HepG2 (cell line): Measurements from ENCODE around the gene PTPRM. TPM values are rescaled to one million over a fixed set of nuclear protein-coding genes. Genes with fewer than 3 reads are reported as not detected.

ENCODE experiments used
- ATAC-seq: fragments of 200-7000 bp; cut with Tn5 transposase; 3 replicates; pipeline ENCODE4 v1.9.1; 2020; ENCODE audit warnings: mild to moderate bottlenecking, moderate library complexity
- BruUV-seq: library from RNA; stranded (reverse); fragments of 400-500 nt; replicated peaks from 2 replicates; lab custom pipeline; 2021; lab: Mats Ljungman, UMichigan
- CTCF ChIA-PET: fragments of 300-600 bp; formaldehyde crosslinking; extraction: SDS; loops from one replicate; lab custom pipeline; 2021; ENCODE audit warnings: low total read pairs, inconsistent platforms, low intra/inter-chr PET ratio; lab: Yijun Ruan, JAX
- POLR2A ChIA-PET: fragments of 350-600 bp; sonication (Branson Sonifier 250); formaldehyde crosslinking; loops from one replicate; lab custom pipeline; 2020; ENCODE audit warnings: antibody characterized with exemption, inconsistent platforms; lab: Yijun Ruan, JAX
- DNase-seq: peaks from one replicate; pipeline ENCODE4 v3.0.0-alpha.2; 2015; ENCODE audit warnings: low spot score
- FAIRE-seq: peaks from 3 replicates; lab custom pipeline; 2011; peaks lifted over from hg19 to GRCh38; lab: Jason Lieb, UNC
- H2AFZ ChIP-seq: one replicate; pipeline ENCODE4 v1.6.1; 2011; ENCODE audit warnings: low read length, inconsistent platforms
- H3K27ac ChIP-seq: fragments of 300-600 bp; 3 replicates; pipeline ENCODE4 v1.8.0; 2011; ENCODE audit warnings: mixed run types, mild to moderate bottlenecking, mixed read lengths, low read length, inconsistent platforms; ENCODE audit not compliant: insufficient read depth; ENCODE audit errors: extremely low read length
- H3K27me3 ChIP-seq, 2 experiments: fragments of 200-600 bp in 1 of 2; 2 replicates in 1 of 2; 3 replicates in 1 of 2; pipeline versions ENCODE4 v1.6.0 to v1.8.0; 2011; ENCODE audit warnings: low read length in 2 of 2, mild to moderate bottlenecking in 2 of 2, moderate library complexity in 2 of 2, inconsistent platforms in 1 of 2; ENCODE audit not compliant: insufficient read depth in 2 of 2, control insufficient read depth in 1 of 2
- H3K36me3 ChIP-seq, 2 experiments: fragments of 200-600 bp in 1 of 2; replicated peaks in 1 of 2; 2 replicates in 1 of 2; 3 replicates in 1 of 2; pipeline versions ENCODE4 v1.5.1 to v1.8.0; 2011; ENCODE audit warnings: low read length in 2 of 2, inconsistent platforms in 1 of 2; ENCODE audit not compliant: insufficient read depth in 2 of 2, control insufficient read depth in 1 of 2
- H3K4me1 ChIP-seq: 2 replicates; pipeline ENCODE4 v1.5.1; 2012; ENCODE audit warnings: low read length, inconsistent platforms; ENCODE audit not compliant: insufficient read depth
- H3K4me2 ChIP-seq: 2 replicates; pipeline ENCODE4 v1.6.0; 2011; ENCODE audit warnings: low read depth, low read length, inconsistent platforms
- H3K4me3 ChIP-seq, 3 experiments: fragments of 200-600 bp in 1 of 3; sonication (generic), shearing (Covaris generic) in 1 of 3; replicated peaks in 1 of 3; 2 replicates each; pipeline ENCODE4 v1.5.1; 2011 to 2016; ENCODE audit warnings: low read length in 3 of 3, inconsistent platforms in 2 of 3, low read depth in 2 of 3, mild to moderate bottlenecking in 2 of 3, control low read depth in 1 of 3, mixed read lengths in 1 of 3; ENCODE audit not compliant: insufficient read depth in 1 of 3
- H3K79me2 ChIP-seq: one replicate; pipeline ENCODE4 v1.6.1; 2011; ENCODE audit warnings: low read length, inconsistent platforms; ENCODE audit not compliant: insufficient read depth
- H3K9ac ChIP-seq: 2 replicates; pipeline ENCODE4 v1.6.0; 2011; ENCODE audit warnings: mild to moderate bottlenecking, low read depth, low read length, inconsistent platforms; ENCODE audit not compliant: insufficient read depth
- H3K9me3 ChIP-seq: 2 replicates; pipeline ENCODE4 v1.5.1; 2012; ENCODE audit warnings: mild to moderate bottlenecking, low read length
- H4K20me1 ChIP-seq: 2 replicates; pipeline ENCODE4 v1.6.0; 2011; ENCODE audit warnings: inconsistent platforms, mild to moderate bottlenecking, low read length, moderate library complexity; ENCODE audit not compliant: insufficient read depth
- FOSL2 ChIP-seq: sonication (generic); formaldehyde crosslinking; IDR thresholded peaks from 2 replicates; pipeline ENCODE4 v1.4.0; 2020; ENCODE audit warnings: missing genetic modification reagents
- FOXJ3 ChIP-seq: sonication (generic); formaldehyde crosslinking; IDR thresholded peaks from 2 replicates; pipeline ENCODE4 v1.4.0; 2020; ENCODE audit warnings: missing genetic modification reagents, mild to moderate bottlenecking, borderline replicate concordance
- MTF2 ChIP-seq: sonication (generic); formaldehyde crosslinking; IDR thresholded peaks from 2 replicates; pipeline ENCODE4 v1.5.0; 2020; ENCODE audit warnings: missing genetic modification reagents, borderline replicate concordance
- PREB ChIP-seq: sonication (generic); formaldehyde crosslinking; IDR thresholded peaks from 2 replicates; pipeline ENCODE4 v1.4.0; 2020; ENCODE audit warnings: missing genetic modification reagents
- SMC3 ChIP-seq: IDR thresholded peaks from 2 replicates; pipeline ENCODE4 v1.6.1; 2011; ENCODE audit warnings: low read length, improper control_type of control experiment
- ZFP90 ChIP-seq: sonication (generic); formaldehyde crosslinking; IDR thresholded peaks from 2 replicates; pipeline ENCODE4 v1.8.0; 2022; ENCODE audit warnings: missing genetic modification reagents, mild to moderate bottlenecking, inconsistent platforms, borderline replicate concordance
- ZNF136 ChIP-seq: sonication (generic); formaldehyde crosslinking; IDR thresholded peaks from 2 replicates; pipeline ENCODE4 v1.8.1; 2022; ENCODE audit warnings: low read depth, mild to moderate bottlenecking, moderate library complexity, missing genetic modification reagents
- ZNF20 ChIP-seq: sonication (generic); formaldehyde crosslinking; IDR thresholded peaks from 2 replicates; pipeline ENCODE4 v1.4.0; 2020; ENCODE audit warnings: mild to moderate bottlenecking, moderate library complexity, missing genetic modification reagents
- ZNF549 ChIP-seq: sonication (generic); formaldehyde crosslinking; IDR thresholded peaks from 2 replicates; pipeline ENCODE4 v1.5.0; 2020; ENCODE audit warnings: missing genetic modification reagents
- ZXDC ChIP-seq: sonication (generic); formaldehyde crosslinking; IDR thresholded peaks from 2 replicates; pipeline ENCODE4 v1.5.0; 2020; ENCODE audit warnings: mild to moderate bottlenecking, missing genetic modification reagents
- WGBS: methylation state at CpG from one replicate; pipeline ENCODE4 v1.1.6; 2017; ENCODE audit warnings: low lambda C conversion rate; 5-methylcytosine and 5-hydroxymethylcytosine counted together
- in situ Hi-C: cut with HindIII; loops from 2 replicates; pipeline ENCODE4 v1.10.0; 2017; ENCODE audit warnings: low pct_unique_long_range_greater_than_20kb; ENCODE audit not compliant: extremely low pct_ligation_motif_present
- intact Hi-C: fragments of 100-400 bp; cut with micrococcal nuclease; formaldehyde crosslinking; loops from one replicate; pipeline ENCODE4 v1.10.0; 2022; ENCODE audit not compliant: unreplicated experiment
- polyA plus RNA-seq, 8 experiments: library from polyadenylated mRNA; depleted of rRNA in 3 of 8; stranded (reverse) in 7 of 8; unstranded in 1 of 8; fragments of >200 nt; fragmentation: Illumina TruSeq in 4 of 8; extraction: Trizol in 4 of 8; gene quantifications; 2 replicates each; pipeline versions ENCODE4 v1.2.1 to v1.2.3, GENCODE V29; 2011 to 2016; ENCODE audit warnings: low read depth in 4 of 8, missing spikeins in 1 of 8, mixed read lengths in 1 of 8; ENCODE audit not compliant: insufficient read depth in 1 of 8
- total RNA-seq, 5 experiments: library from RNA; depleted of rRNA; stranded (reverse); fragments of >200 nt; fragmentation: Illumina TruSeq; extraction: Trizol; gene quantifications; 2 replicates each; pipeline ENCODE4 v1.2.3, GENCODE V29; 2016; ENCODE audit warnings: low read depth in 1 of 5
- TF ChIP-seq, protein P1 (sequence below): sonication (generic); formaldehyde crosslinking; IDR thresholded peaks from 2 replicates; pipeline ENCODE4 v1.4.0; 2020; ENCODE audit warnings: missing genetic modification reagents

Gene PTPRM
- total and polyA plus RNA-seq, 2 of the 13 experiments (the other 11 are each of a cell fraction or from before 2014, with no cell fraction given), result 12.6 to 108 TPM

DNA sequence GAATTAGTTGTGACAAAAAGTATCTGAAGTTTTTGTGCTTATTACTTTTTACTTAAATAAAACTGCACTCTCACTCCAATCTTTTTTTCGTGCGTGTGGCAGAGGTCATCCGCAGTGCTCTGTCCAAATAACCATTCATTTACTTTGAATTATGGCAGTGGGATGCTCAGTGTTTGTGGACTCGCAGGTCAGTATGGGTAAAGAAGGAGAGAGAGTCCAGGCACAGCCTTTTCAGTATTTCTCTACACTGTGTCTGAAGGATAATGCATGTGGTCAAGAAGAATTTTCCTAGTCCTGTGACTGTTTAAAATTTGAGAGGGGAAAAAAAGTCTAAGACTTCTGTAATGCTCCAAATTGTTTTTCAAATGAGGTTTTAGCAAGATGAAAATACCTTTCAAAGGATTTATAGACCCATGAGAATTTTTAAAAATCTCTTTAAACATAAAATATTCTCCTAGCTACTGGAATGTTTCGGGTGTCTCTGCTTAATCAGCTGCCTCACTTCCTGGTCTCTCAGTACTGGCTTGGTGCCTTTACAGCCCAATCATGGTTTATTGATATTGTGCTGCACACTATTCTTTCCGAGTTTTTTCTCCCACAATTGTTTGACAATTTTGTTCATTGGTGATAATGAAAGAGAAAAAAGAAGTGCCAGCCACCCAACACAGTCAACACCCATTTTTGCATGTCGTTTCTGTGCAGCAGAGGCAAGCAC lies 453.2 kb downstream of the PTPRM start:
- H3K4me1 ChIP-seq, result no peaks in the 10 kb centered on the region
- no peak overlapping the region for H3K4me2 ChIP-seq
- CTCF ChIA-PET, result no interaction called here
- no peak for DNase-seq
- FAIRE-seq, result no peak
- H3K4me3 ChIP-seq, result no peak overlapping the region
- H3K79me2 ChIP-seq, result no peaks in the 10 kb centered on the region
- H4K20me1 ChIP-seq, result no peaks in the 10 kb centered on the region
- in situ Hi-C loops (no loop called here), intact Hi-C loops (no loop called here)
- no peaks in the 10 kb centered on the region for H3K27me3 ChIP-seq
- ATAC-seq, result no peak
- TF ChIP-seq ZNF136 (CRISPR knock-in tag) (no peak), ZFP90 (CRISPR knock-in tag) (no peak), ZNF20 (no peak)
- no peak overlapping the region for H3K9ac ChIP-seq
- POLR2A ChIA-PET, result no interaction called here
- WGBS, result 92% methylated on average over 7 of the region's 7 CpGs
- no peaks in the 10 kb centered on the region for H3K36me3 ChIP-seq
- no peak overlapping the region for H3K27ac ChIP-seq
- no TSS peak for BruUV-seq
- H3K9me3 ChIP-seq, result no peaks in the 10 kb centered on the region
- no peak overlapping the region for H2AFZ ChIP-seq

GRCh38 chr18:8029061-8029460 lies 461.9 kb downstream of the PTPRM start:
- DNase-seq (no peak), ATAC-seq (no peak), FAIRE-seq (no peak)
- in situ Hi-C loops, result no loop called here
- Histone ChIP-seq H3K36me3 (no peaks in the 10 kb centered on the region), H3K79me2 (no peaks in the 10 kb centered on the region), H3K4me2 (no peak overlapping the region), H3K9ac (no peak overlapping the region), H2AFZ (no peak overlapping the region), H3K4me1 (no peaks in the 10 kb centered on the region), H3K27ac (no peak overlapping the region), H4K20me1 (no peaks in the 10 kb centered on the region), H3K27me3 (no peaks in the 10 kb centered on the region), H3K9me3 (no peaks in the 10 kb centered on the region), H3K4me3 (no peak overlapping the region)
- no TSS peak for BruUV-seq
- CTCF ChIA-PET, result no interaction called here
- POLR2A ChIA-PET, result no interaction called here
- intact Hi-C loops, result no loop called here
- TF ChIP-seq, protein P1, sequence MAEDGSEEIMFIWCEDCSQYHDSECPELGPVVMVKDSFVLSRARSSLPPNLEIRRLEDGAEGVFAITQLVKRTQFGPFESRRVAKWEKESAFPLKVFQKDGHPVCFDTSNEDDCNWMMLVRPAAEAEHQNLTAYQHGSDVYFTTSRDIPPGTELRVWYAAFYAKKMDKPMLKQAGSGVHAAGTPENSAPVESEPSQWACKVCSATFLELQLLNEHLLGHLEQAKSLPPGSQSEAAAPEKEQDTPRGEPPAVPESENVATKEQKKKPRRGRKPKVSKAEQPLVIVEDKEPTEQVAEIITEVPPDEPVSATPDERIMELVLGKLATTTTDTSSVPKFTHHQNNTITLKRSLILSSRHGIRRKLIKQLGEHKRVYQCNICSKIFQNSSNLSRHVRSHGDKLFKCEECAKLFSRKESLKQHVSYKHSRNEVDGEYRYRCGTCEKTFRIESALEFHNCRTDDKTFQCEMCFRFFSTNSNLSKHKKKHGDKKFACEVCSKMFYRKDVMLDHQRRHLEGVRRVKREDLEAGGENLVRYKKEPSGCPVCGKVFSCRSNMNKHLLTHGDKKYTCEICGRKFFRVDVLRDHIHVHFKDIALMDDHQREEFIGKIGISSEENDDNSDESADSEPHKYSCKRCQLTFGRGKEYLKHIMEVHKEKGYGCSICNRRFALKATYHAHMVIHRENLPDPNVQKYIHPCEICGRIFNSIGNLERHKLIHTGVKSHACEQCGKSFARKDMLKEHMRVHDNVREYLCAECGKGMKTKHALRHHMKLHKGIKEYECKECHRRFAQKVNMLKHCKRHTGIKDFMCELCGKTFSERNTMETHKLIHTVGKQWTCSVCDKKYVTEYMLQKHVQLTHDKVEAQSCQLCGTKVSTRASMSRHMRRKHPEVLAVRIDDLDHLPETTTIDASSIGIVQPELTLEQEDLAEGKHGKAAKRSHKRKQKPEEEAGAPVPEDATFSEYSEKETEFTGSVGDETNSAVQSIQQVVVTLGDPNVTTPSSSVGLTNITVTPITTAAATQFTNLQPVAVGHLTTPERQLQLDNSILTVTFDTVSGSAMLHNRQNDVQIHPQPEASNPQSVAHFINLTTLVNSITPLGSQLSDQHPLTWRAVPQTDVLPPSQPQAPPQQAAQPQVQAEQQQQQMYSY (CRISPR knock-in tag), result no peak
- TF ChIP-seq SMC3, result no peak
- no peak for TF ChIP-seq FOXJ3
- TF ChIP-seq PREB (CRISPR knock-in tag), result no peak
- TF ChIP-seq FOSL2 (CRISPR knock-in tag), result no peak
- TF ChIP-seq ZXDC (CRISPR knock-in tag), result no peak
- TF ChIP-seq ZNF549, result no peak
- no peak for TF ChIP-seq MTF2 (CRISPR knock-in tag)
